Coronary artery (tissue), 2 donors: ENCODE results near the gene KCNQ1.

ENCODE experiments used
- DNase-seq: peaks from one replicate; pipeline ENCODE4 v3.0.0-alpha.2; 2017; ENCODE audit warnings: low spot score
- H3K27ac ChIP-seq, 2 donors: fragments of 200-600 bp; sonication (generic); one replicate each; pipeline ENCODE4 v1.5.1; 2016 to 2019
- H3K4me3 ChIP-seq: fragments of 200-600 bp; sonication (generic); 2 replicates; pipeline ENCODE4 v1.5.1; 2016; ENCODE audit warnings: mild to moderate bottlenecking, moderate library complexity
- CTCF ChIP-seq: fragments of 200-600 bp; sonication (generic); IDR thresholded peaks from one replicate; pipeline ENCODE4 v1.5.1; 2019; ENCODE audit warnings: antibody characterized with exemption

The KCNQ1 gene

GRCh38 chr11:2587976-2588748, 143.4 kb downstream of the KCNQ1 start:
- DNase-seq, result no peak
- Histone ChIP-seq H3K4me3 (no peak overlapping the region), H3K27ac (no peak overlapping the region)
- no peak for TF ChIP-seq CTCF

GRCh38 chr11:2588809-2589537, 144.2 kb downstream of the KCNQ1 start:
- DNase-seq, result no peak
- Histone ChIP-seq H3K27ac (no peak overlapping the region), H3K4me3 (no peak overlapping the region)
- no peak for TF ChIP-seq CTCF

- Histone ChIP-seq H3K4me3 (no peak overlapping the region), H3K27ac (no peak overlapping the region)
- no peak for TF ChIP-seq CTCF
- DNase-seq, result peak; percentile 43
Measured at GRCh38 chr11:2589538-2589934, 144.7 kb downstream of the KCNQ1 start.

- no peak for TF ChIP-seq CTCF
- H3K27ac ChIP-seq, result no peak overlapping the region
- peak; percentile 56 for DNase-seq
- H3K4me3 ChIP-seq, result no peak overlapping the region
Measured at GRCh38 chr11:2590131-2590964, 145.5 kb downstream of the KCNQ1 start.

- no peak for TF ChIP-seq CTCF
- peak; percentile 58 for DNase-seq
Measured at GRCh38 chr11:2590965-2591754, 146.4 kb downstream of the KCNQ1 start.

GRCh38 chr11:2591805-2592204, 147.0 kb downstream of the KCNQ1 start:
- H3K27ac ChIP-seq, result no peak overlapping the region
- TF ChIP-seq CTCF, result no peak
- peak; percentile 65 for DNase-seq
- H3K4me3 ChIP-seq, result no peak overlapping the region

More at GRCh38 chr11:2590965-2591754, 146.4 kb downstream of the KCNQ1 start:
- H3K27ac ChIP-seq, result no peak overlapping the region
- no peak overlapping the region for H3K4me3 ChIP-seq
